MCF 10A (cell line): ENCODE data around the gene C4orf50. TPM values are rescaled to one million over a fixed set of nuclear protein-coding genes. Genes with fewer than 3 reads are reported as not detected.

ENCODE experiments used
- BruUV-seq: library from RNA; stranded (reverse); fragments of 400-500 nt; replicated peaks from 2 replicates; lab custom pipeline; 2021; lab: Mats Ljungman, UMichigan
- CTCF ChIA-PET: fragments of 300-600 bp; sonication (Branson Sonifier 250); formaldehyde crosslinking; extraction: SDS; loops from one replicate; lab custom pipeline; 2021; ENCODE audit warnings: antibody characterized with exemption, inconsistent platforms; lab: Yijun Ruan, JAX
- POLR2A ChIA-PET: fragments of 300-600, 350-650 bp; sonication (Branson Sonifier 250); formaldehyde crosslinking; extraction: SDS; loops from one replicate; lab custom pipeline; 2020; ENCODE audit warnings: antibody characterized with exemption, inconsistent platforms; lab: Yijun Ruan, JAX
- DNase-seq: peaks from one replicate; pipeline ENCODE4 v3.0.0-alpha.2; 2018; ENCODE audit not compliant: unreplicated experiment
- H3K27ac Mint-ChIP-seq: one replicate; pipeline ENCODE4 v1.8.0; 2022; ENCODE audit warnings: mild to moderate bottlenecking, low read depth, mixed read lengths; ENCODE audit not compliant: unreplicated experiment
- H3K27me3 Mint-ChIP-seq: one replicate; pipeline ENCODE4 v1.8.0; 2022; ENCODE audit warnings: mixed read lengths; ENCODE audit not compliant: insufficient read depth, unreplicated experiment
- H3K36me3 Mint-ChIP-seq: one replicate; pipeline ENCODE4 v1.8.0; 2022; ENCODE audit warnings: mild to moderate bottlenecking, moderate library complexity, mixed read lengths; ENCODE audit not compliant: insufficient read depth, unreplicated experiment
- H3K4me1 Mint-ChIP-seq: one replicate; pipeline ENCODE4 v1.8.0; 2022; ENCODE audit warnings: mixed read lengths; ENCODE audit not compliant: insufficient read depth, unreplicated experiment
- H3K4me3 Mint-ChIP-seq: one replicate; pipeline ENCODE4 v1.8.0; 2022; ENCODE audit warnings: mild to moderate bottlenecking, moderate library complexity, mixed read lengths; ENCODE audit not compliant: unreplicated experiment
- H3K9me3 Mint-ChIP-seq: one replicate; pipeline ENCODE4 v1.8.0; 2022; ENCODE audit warnings: mixed read lengths; ENCODE audit not compliant: unreplicated experiment
- CTCF ChIP-seq: fragments of 200-600 bp; IDR thresholded peaks from one replicate; pipeline ENCODE4 v1.8.0; 2022; ENCODE audit warnings: antibody characterized with exemption, mild to moderate bottlenecking; ENCODE audit not compliant: unreplicated experiment
- intact Hi-C: fragments of 100-400 bp; cut with micrococcal nuclease; formaldehyde crosslinking; loops from 2 replicates; pipeline ENCODE4 v1.14.1; 2022
- total RNA-seq: library from RNA; stranded (reverse); gene quantifications from 2 replicates; pipeline ENCODE4 v1.2.3, GENCODE V29; 2022

Gene C4orf50
- total RNA-seq, 1 experiment from 2014 or later, result not detected

DNA sequence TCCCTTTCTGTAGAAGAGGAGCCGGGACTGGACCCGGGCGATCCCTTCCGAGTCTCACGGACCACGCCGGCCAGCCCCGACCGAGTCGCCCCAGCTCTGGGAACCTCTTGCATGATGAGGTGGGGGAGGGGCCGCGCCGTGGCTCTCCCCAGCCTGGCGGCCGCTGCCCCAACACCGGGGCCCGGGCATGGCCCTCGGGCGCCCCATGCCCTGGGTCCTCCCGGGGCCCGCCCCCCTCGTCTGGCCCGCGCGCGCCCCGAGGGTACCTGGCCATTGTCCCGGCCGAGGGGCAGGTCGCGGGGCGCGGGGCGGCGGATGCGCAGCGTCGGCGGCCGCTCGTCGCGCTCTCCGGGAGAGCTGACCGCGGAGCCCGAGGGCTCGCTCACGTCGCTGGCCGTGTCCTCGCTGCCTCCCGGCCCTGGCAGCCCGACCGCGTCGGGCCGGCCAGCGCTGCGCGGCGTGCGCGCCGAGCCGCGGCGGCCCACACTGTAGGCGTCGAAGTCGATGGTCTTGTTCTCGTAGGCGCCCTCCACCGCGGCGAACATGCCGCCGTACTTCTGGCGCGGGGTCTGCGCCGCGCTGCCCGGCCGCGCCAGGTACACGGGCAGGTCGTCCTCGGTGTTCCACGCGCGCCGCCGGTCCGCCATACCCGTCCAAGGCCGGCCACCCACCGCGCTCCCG is 125.8 kb downstream of the C4orf50 start:
- ChIA-PET CTCF (no interaction called here), POLR2A (no interaction called here)
- no peaks in the 10 kb centered on the region for H3K27me3 Mint-ChIP-seq
- no peak for TF ChIP-seq CTCF
- H3K4me3 Mint-ChIP-seq, result no peak overlapping the region
- peaks cover 13% of the 10 kb centered on the region for H3K9me3 Mint-ChIP-seq
- no TSS peak for BruUV-seq
- no peaks in the 10 kb centered on the region for H3K4me1 Mint-ChIP-seq
- intact Hi-C loops, result no loop called here
- H3K36me3 Mint-ChIP-seq, result peaks cover 4% of the 10 kb centered on the region
- no peak for DNase-seq
- no peak overlapping the region for H3K27ac Mint-ChIP-seq

DNA sequence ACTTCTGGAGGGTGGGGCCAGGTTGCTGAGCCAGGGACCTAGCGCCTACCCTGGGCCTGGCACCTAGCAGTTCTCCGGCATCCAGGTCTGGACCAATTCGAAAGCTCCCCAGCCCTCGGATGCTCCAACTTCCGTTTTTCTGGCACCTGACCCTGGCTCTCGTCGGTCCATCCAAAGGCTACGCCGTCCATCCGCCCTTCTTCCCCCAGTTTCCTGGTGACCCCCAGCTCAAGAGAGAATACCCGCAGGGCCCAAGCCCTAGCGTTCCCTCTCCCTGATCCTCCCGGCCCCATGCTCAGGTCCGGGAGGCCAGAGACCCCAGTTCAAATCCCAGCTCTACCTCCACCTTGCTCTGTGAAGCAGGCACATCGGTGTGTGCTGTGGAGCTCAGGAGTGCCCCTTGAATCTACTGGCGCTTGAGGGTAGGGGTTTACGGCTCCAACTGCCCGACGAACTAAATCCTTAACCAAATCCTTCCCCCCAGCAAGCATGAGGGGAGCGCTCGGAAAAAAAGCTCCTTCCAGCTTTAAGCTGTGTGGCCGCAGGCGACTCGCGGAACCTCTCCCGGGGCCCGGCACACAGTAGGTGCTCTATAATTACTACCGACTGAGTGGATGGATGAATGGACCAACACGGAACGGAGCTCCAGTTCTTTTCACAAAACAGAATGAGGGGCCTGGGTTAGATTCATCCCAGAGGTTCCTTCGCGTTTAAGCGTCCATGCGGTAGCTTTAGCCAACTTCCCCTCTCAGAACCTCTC is 126.5 kb downstream of the C4orf50 start:
- no peaks in the 10 kb centered on the region for H3K4me1 Mint-ChIP-seq
- ChIA-PET POLR2A (no interaction called here), CTCF (interaction anchor here (0.8 kb wide), 1 partner anchor 359 kb away, joined by 3 read pairs; no protein-coding TSS in a partner anchor)
- DNase-seq, result no peak
- intact Hi-C loops, result no loop called here
- H3K36me3 Mint-ChIP-seq, result peaks cover 4% of the 10 kb centered on the region
- H3K4me3 Mint-ChIP-seq, result no peak overlapping the region
- no peak overlapping the region for H3K27ac Mint-ChIP-seq
- H3K9me3 Mint-ChIP-seq, result peaks cover 8% of the 10 kb centered on the region
- no peaks in the 10 kb centered on the region for H3K27me3 Mint-ChIP-seq
- no TSS peak for BruUV-seq
- no peak for TF ChIP-seq CTCF

DNA sequence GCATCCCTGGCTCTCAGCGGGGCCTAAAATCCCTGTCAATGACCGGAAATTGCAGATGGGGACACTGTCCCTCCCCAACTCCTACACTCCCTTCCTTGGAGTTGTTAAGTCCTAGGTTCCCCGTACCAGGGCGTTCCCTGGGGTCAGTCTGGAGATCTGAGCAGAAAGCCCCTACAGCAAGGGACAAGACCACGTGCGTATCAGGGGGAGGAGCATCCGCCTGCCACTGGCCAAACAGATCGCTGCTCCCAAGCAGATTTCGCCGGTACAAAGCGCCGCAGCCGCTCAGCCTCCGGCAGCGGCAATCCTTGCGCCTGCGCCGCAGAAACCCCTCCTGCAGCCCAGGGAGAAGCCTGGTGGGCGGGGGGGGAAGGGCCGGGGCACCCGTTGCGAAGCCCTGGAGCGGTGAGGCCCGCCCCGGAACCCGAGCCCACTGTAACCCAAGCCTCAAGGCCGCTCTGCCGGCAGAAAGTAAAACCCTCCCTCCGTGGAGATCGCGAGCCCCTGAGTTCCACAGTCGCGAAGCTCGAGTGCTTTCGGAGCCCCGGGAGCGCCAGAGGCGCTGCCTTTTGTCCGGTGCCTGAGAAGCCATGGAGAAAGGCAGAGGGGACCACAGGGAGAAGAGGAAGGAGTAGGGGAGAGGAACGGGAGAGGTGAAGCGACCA is 128.0 kb downstream of the C4orf50 start:
- Mint-ChIP-seq H3K27me3 (no peaks in the 10 kb centered on the region), H3K4me1 (no peaks in the 10 kb centered on the region), H3K9me3 (peaks cover 6% of the 10 kb centered on the region), H3K36me3 (peaks cover 4% of the 10 kb centered on the region), H3K27ac (no peak overlapping the region), H3K4me3 (no peak overlapping the region)
- ChIA-PET POLR2A (no interaction called here), CTCF (no interaction called here)
- BruUV-seq, result no TSS peak
- intact Hi-C loops, result no loop called here
- TF ChIP-seq CTCF, result no peak
- no peak for DNase-seq

DNA sequence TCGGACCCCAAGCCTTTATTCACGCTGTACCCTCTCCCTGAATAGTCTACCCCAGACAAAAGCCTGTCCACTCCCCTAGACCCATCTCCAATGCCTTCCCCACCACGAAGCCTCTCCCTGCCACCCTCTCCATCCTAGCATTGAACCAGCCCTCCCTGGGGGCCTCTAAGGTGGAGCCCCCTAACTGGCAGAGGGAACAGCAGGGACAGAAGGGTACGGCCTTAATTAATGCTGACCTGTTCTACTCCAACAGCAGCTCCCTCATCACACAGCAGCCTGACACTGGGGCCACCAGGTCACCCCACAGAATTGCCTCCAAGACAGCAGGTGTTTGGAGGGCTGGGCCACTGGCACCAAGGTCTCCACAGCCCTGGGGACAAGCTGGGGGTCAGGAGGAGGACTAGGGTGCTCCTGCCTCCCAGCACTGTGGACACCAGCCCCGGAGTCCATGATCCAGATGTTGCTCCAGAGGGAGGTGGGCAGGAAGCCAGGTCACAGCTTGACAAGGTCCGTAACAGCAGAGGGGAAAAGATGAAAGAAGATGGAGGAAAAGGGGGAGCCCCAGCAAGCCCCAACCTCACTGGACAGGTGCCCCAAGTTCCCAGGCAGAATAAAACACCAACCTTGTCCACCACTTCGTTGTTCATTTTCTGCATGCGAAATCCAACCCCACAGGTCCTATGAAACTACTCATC is 129.1 kb downstream of the C4orf50 start:
- intact Hi-C loops, result no loop called here
- Mint-ChIP-seq H3K4me1 (no peaks in the 10 kb centered on the region), H3K27ac (no peak overlapping the region), H3K27me3 (no peaks in the 10 kb centered on the region), H3K9me3 (peaks cover 6% of the 10 kb centered on the region), H3K36me3 (no peaks in the 10 kb centered on the region), H3K4me3 (no peak overlapping the region)
- no peak for DNase-seq
- CTCF ChIA-PET, result no interaction called here
- BruUV-seq, result no TSS peak
- POLR2A ChIA-PET, result no interaction called here
- no peak for TF ChIP-seq CTCF
